ENCODE results near the gene FGGY. TPM values are rescaled to one million over a fixed set of nuclear protein-coding genes. Genes with fewer than 3 reads are reported as not detected.

FGGY gene
- total RNA-seq, 1 experiment from 2014 or later = 17.8 TPM

DNA sequence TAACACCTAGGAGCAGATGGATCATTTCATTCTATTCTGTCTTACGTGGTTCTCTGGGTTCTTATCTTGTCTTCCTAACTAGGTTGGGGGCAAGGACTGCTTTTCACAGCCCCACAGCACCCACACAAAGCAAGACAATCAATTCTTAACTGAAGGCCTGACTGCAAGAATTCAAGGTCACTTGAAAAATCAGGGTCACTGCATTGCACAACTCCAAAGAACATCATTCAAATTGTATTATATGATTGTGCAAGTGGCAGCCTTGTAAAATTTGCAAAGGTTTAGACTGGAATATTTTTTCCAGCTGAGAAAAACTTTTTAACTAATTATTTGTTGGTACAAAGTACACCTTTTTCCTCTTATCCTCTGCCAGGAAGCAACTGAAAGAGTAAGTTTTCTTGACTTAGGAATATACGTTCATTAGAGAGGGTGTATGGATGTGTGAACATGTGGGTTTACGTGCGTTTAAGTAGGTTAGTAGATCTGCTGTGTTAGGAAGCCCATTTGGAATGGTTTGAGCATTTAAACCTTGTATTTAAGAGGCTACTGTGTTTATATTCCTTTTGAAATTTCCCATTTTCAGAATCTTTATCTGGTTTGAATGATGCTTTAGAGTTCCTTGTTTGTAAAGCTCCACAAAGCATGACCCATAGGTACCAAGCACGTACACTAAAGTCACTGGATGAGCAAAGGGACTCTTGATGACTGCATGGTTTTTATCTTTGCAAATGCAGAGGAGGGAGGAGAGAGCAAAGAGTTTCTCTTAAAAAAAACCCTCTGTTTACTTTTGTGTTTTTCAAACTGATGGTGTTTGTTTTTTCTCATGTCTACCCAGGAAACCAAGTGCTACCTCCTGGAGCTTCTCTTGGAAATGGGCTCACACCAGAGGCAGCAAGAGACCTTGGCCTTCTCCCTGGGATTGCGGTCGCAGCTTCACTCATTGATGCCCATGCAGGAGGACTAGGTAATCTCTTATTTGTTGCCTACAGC, 214.9 kb downstream of the FGGY start:
- ChIA-PET CTCF (interaction anchor here (0.7 kb wide), 1 partner anchor 290 kb away, joined by 3 read pairs; no protein-coding TSS in a partner anchor), POLR2A (ENCODE audit: unreplicated experiment) (no interaction called here)

DNA sequence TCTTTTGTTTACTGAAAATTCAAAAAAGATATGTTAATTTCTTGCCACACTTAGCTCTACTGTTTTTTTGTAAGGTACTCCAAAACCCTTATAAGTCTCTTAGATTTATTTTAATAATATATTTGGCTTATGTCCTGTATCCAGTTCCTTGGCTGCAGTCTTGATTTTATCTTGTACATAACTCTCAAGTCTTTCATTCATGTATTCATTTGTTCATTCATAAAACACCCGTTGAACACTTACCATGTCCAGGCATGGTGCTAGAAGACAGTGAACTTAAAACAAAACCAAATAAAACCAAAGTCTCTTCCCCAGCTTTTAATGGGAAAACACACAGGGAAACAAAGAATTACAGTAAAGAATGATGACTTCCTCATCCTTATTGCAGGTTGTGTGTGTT, 215.8 kb downstream of the FGGY start:
- H3K4me3 ChIP-seq = no peak overlapping the region
- CTCF ChIA-PET = interaction anchor here (0.7 kb wide), 1 partner anchor 291 kb away, joined by 3 read pairs; no protein-coding TSS in a partner anchor
- H3K27me3 ChIP-seq (ENCODE audit: insufficient read depth, low read depth) = no peaks in the 10 kb centered on the region
- DNase-seq = no peak
- intact Hi-C loops (cut with micrococcal nuclease; ENCODE audit: unreplicated experiment) = loop anchor here (10.0 kb wide), 1 partner anchor 1782 kb away; no protein-coding TSS in a partner anchor
- H3K9me3 ChIP-seq (ENCODE audit: insufficient read depth, low read depth) = no peaks in the 10 kb centered on the region
- H3K4me2 ChIP-seq = no peak overlapping the region
- no peak overlapping the region for H3K27ac ChIP-seq
- H3K9me2 ChIP-seq (ENCODE audit: insufficient read depth) = no peaks in the 10 kb centered on the region
- H4K20me1 ChIP-seq (ENCODE audit: insufficient read depth) = no peaks in the 10 kb centered on the region
- no peaks in the 10 kb centered on the region for H3K4me1 ChIP-seq (replicated peaks; ENCODE audit: insufficient read depth)
- no peak for TF ChIP-seq EZH2 (IDR thresholded peaks at IDR 0.05; ENCODE audit: low read depth)
- TF ChIP-seq, protein P1, sequence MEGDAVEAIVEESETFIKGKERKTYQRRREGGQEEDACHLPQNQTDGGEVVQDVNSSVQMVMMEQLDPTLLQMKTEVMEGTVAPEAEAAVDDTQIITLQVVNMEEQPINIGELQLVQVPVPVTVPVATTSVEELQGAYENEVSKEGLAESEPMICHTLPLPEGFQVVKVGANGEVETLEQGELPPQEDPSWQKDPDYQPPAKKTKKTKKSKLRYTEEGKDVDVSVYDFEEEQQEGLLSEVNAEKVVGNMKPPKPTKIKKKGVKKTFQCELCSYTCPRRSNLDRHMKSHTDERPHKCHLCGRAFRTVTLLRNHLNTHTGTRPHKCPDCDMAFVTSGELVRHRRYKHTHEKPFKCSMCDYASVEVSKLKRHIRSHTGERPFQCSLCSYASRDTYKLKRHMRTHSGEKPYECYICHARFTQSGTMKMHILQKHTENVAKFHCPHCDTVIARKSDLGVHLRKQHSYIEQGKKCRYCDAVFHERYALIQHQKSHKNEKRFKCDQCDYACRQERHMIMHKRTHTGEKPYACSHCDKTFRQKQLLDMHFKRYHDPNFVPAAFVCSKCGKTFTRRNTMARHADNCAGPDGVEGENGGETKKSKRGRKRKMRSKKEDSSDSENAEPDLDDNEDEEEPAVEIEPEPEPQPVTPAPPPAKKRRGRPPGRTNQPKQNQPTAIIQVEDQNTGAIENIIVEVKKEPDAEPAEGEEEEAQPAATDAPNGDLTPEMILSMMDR (conservative IDR thresholded peaks at IDR 0.05) = no peak
- H2AFZ ChIP-seq = no peak overlapping the region
- no peaks in the 10 kb centered on the region for H3K36me3 ChIP-seq (ENCODE audit: low read depth)
- H3F3A ChIP-seq (ENCODE audit: insufficient read depth, low read depth) = no peaks in the 10 kb centered on the region
- POLR2A ChIA-PET (ENCODE audit: unreplicated experiment) = no interaction called here
- H3K79me2 ChIP-seq (ENCODE audit: low read depth) = no peaks in the 10 kb centered on the region
- BruUV-seq (replicated peaks) = no TSS peak

More for the DNA sequence above, 214.9 kb downstream of the FGGY start:
- DNase-seq = no peak
- BruUV-seq (replicated peaks) = no TSS peak
- Histone ChIP-seq H3K4me2 (no peak overlapping the region), H3K4me1 (replicated peaks; ENCODE audit: insufficient read depth) (no peaks in the 10 kb centered on the region), H2AFZ (no peak overlapping the region), H3K79me2 (ENCODE audit: low read depth) (no peaks in the 10 kb centered on the region), H3K27ac (no peak overlapping the region), H3K27me3 (ENCODE audit: insufficient read depth, low read depth) (no peaks in the 10 kb centered on the region), H3K4me3 (no peak overlapping the region), H4K20me1 (ENCODE audit: insufficient read depth) (no peaks in the 10 kb centered on the region), H3K9me3 (ENCODE audit: insufficient read depth, low read depth) (no peaks in the 10 kb centered on the region), H3K9me2 (ENCODE audit: insufficient read depth) (no peaks in the 10 kb centered on the region), H3K36me3 (ENCODE audit: low read depth) (no peaks in the 10 kb centered on the region), H3F3A (ENCODE audit: insufficient read depth, low read depth) (no peaks in the 10 kb centered on the region)
- no peak for TF ChIP-seq EZH2 (IDR thresholded peaks at IDR 0.05; ENCODE audit: low read depth)
- TF ChIP-seq, protein P1 (conservative IDR thresholded peaks at IDR 0.05) = no peak
- intact Hi-C loops (cut with micrococcal nuclease; ENCODE audit: unreplicated experiment) = loop anchor here (10.0 kb wide), 1 partner anchor 1783 kb away; no protein-coding TSS in a partner anchor

DNA sequence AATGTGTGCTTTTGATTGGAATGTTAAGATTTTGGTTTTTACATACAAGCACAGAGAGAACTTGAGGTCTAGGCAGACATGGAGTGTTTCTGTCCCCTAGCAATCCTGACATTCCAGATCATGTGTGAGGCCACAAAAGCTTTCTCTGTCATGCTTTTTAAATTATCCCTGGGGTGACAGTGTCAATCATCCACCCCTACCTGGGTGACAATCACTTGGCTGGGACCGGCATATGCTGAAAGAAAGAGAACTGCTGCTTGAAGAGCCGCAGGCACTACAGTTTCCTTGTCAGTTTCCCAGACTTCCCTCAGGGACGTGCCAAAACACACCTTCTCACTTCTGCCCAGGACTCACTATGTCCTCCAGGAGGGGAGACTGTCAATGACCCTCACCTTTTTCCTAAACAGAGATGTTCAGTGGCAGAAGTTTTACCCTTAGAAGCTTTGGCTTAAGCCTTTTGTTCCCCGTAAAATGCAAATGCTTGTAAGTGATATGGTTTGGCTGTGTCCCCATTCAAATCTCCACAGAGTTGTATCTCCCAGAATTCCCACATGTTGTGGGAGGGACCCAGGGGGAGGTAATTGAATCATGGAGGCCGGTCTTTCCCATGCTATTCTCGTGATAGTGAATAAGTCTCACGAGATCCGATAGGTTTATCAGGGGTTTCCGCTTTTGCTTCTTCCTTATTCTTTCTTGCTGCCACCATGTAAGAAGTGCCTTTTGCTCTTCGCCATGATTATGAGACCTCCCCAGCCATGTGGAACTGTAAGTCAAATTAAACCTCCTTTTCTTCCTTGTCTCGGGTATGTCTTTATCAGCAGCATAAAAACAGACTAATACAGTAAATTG, 217.4 kb downstream of the FGGY start:
- H3K27ac ChIP-seq = no peak overlapping the region
- ChIA-PET CTCF (no interaction called here), POLR2A (ENCODE audit: unreplicated experiment) (no interaction called here)
- H3K36me3 ChIP-seq (ENCODE audit: low read depth) = no peaks in the 10 kb centered on the region
- TF ChIP-seq EZH2 (IDR thresholded peaks at IDR 0.05; ENCODE audit: low read depth) = no peak
- TF ChIP-seq, protein P1 (conservative IDR thresholded peaks at IDR 0.05) = no peak
- H3K4me2 ChIP-seq = no peak overlapping the region
- H3K79me2 ChIP-seq (ENCODE audit: low read depth) = no peaks in the 10 kb centered on the region
- no peaks in the 10 kb centered on the region for H3F3A ChIP-seq (ENCODE audit: insufficient read depth, low read depth)
- H3K9me2 ChIP-seq (ENCODE audit: insufficient read depth) = no peaks in the 10 kb centered on the region
- H3K27me3 ChIP-seq (ENCODE audit: insufficient read depth, low read depth) = no peaks in the 10 kb centered on the region
- no peak overlapping the region for H3K4me3 ChIP-seq
- no peaks in the 10 kb centered on the region for H3K9me3 ChIP-seq (ENCODE audit: insufficient read depth, low read depth)
- no peak for DNase-seq
- no peaks in the 10 kb centered on the region for H3K4me1 ChIP-seq (replicated peaks; ENCODE audit: insufficient read depth)
- intact Hi-C loops (cut with micrococcal nuclease; ENCODE audit: unreplicated experiment) = loop anchor here (10.0 kb wide), 1 partner anchor 1781 kb away; no protein-coding TSS in a partner anchor
- no TSS peak for BruUV-seq (replicated peaks)
- H4K20me1 ChIP-seq (ENCODE audit: insufficient read depth) = no peaks in the 10 kb centered on the region
- H2AFZ ChIP-seq = no peak overlapping the region
